ENCODE data around the gene ACYP2. TPM values are rescaled to one million over a fixed set of nuclear protein-coding genes. Genes with fewer than 3 reads are reported as not detected.

ACYP2 gene
- total RNA-seq, 1 experiment from 2014 or later = 19.2 TPM

- no peak for DNase-seq (ENCODE audit: low read depth)
These were observed 34.4 kb downstream of the ACYP2 start for GRCh38 chr2:54149638-54150441.

- no peak for DNase-seq (ENCODE audit: low read depth)
These were observed 42.9 kb downstream of the ACYP2 start for GRCh38 chr2:54158311-54158710.

DNA sequence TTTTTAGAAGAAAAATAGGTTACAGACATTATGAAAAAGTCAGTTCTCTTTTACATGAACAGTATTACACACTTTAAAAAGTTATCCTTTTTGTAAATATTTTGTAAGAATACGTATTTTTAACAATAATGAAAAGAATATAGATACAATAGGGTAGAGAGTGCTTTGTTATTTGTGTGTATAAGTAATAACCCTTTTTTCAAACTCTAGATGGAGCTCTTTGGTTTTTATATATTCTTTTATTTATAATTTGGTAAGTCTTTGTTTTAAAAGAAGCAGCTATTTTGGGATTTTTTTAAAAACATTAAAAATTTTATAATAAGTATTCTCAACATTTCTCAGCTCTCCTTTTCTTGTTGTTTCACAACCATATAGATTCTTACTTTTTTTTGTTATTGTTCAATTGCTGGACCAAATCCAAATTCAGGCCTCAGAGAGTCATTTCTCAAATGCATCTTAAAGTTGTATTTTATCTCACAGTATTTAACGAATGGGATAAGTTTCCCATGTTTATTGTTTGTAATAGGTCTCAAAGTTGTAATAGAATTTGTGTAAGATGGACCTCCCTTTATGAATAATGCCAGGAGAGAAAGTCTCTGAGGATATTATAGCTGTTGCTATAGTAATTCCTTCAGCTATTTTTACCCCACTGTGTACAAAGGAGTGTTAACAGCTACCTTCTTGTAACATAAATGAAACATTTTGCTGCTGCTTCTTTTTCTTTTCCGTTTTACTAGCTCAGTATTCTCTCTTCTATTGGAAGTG lies 46.4 kb downstream of the ACYP2 start:
- DNase-seq (ENCODE audit: low read depth) = no peak

- DNase-seq (ENCODE audit: low read depth) = no peak
These were observed 48.7 kb downstream of the ACYP2 start for GRCh38 chr2:54164106-54164505.

GRCh38 chr2:54166121-54166773 lies 50.8 kb downstream of the ACYP2 start:
- DNase-seq (ENCODE audit: low read depth) = no peak

DNA sequence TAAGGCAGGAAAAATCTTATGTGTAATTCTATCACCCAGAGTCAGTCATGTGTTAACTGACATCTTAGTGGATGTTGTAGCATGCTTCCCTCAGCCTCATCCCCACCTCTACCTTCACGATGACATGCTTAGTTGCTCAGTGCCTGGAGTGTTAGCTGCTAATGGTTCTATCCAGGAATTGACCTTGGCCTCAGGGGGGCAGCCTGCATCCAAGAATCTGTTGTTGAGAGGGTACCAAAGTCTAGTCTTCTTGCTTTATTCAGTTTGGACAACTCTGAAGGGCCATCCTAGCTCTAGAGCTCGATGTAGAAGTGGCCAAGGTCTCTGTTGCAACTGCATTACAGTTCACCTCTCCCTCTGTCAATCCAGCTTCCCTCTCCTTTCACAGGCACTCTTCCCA lies 61.2 kb downstream of the ACYP2 start:
- peak; percentile 43 for DNase-seq (ENCODE audit: low read depth)

GRCh38 chr2:54183281-54183680 lies 67.9 kb downstream of the ACYP2 start:
- no peak for DNase-seq (ENCODE audit: low read depth)

GRCh38 chr2:54183972-54184371 lies 68.6 kb downstream of the ACYP2 start:
- no peak for DNase-seq (ENCODE audit: low read depth)

GRCh38 chr2:54185105-54185504 lies 69.7 kb downstream of the ACYP2 start:
- DNase-seq (ENCODE audit: low read depth) = no peak

- no peak for DNase-seq (ENCODE audit: low read depth)
These were observed 71.9 kb downstream of the ACYP2 start for GRCh38 chr2:54187331-54187730.

- no peak for DNase-seq (ENCODE audit: low read depth)
These were observed 74.1 kb downstream of the ACYP2 start for GRCh38 chr2:54189539-54189938.

- no peak for DNase-seq (ENCODE audit: low read depth)
These were observed 76.1 kb downstream of the ACYP2 start for GRCh38 chr2:54191361-54192135.

GRCh38 chr2:54194761-54195750 lies 79.6 kb downstream of the ACYP2 start:
- no peak for DNase-seq (ENCODE audit: low read depth)

- DNase-seq (ENCODE audit: low read depth) = no peak
These were observed 81.2 kb downstream of the ACYP2 start for GRCh38 chr2:54196646-54197045.

- no peak for DNase-seq (ENCODE audit: low read depth)
These were observed 89.1 kb downstream of the ACYP2 start for GRCh38 chr2:54204476-54204875.

GRCh38 chr2:54206596-54206995 lies 91.2 kb downstream of the ACYP2 start:
- DNase-seq (ENCODE audit: low read depth) = peak; percentile 57

DNA sequence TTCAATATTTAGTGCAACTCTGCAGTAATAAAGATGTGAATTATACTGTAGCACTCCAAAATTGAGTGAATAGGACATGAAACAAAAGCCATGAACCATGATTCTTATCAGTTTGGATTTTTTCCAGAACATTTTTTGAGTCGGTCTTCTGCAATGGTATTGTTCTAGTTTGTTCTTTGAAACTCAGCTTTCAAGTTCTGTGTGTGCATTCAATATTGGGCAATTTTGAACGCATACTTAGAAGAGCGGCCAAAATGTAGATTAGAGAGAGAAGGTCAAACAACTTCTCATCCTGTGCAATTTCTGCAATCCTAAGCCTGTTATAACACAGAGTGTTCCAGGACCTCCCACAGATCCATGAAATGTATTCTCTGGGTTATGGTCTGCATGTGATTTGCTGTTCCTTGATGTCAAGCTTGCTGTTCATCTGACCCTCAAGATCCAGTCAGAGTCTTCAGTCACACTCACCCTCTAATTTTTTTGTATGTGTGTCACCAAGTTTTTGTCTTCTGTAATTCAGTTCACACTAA lies 92.3 kb downstream of the ACYP2 start:
- peak; percentile 29 for DNase-seq (ENCODE audit: low read depth)

- peak; percentile 12 for DNase-seq (ENCODE audit: low read depth)
These were observed 93.2 kb downstream of the ACYP2 start for GRCh38 chr2:54208364-54209240.

DNA sequence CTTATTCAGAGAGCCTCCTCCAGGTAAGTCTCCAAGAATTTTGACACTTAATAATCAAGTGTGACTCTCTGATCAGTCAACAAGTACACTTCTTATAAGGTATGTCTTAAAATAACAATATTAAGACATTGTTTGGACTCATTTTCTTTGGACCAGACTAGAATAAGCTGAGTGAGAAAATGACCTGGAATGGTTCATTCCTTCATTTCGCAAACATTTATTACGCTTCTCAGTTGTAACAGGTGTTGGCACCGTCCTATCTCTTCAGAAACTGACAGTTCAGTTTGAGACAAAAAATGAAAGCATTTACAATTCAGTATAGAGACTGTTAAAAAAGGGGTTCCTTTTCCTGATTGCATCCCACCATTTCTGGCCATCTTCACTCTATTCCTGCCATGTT lies 94.0 kb downstream of the ACYP2 start:
- DNase-seq (ENCODE audit: low read depth) = no peak

Data from RPMI7951 (cell line).